ENCODE measurements around the gene PSMA5.
"Not testable (repeated sequence)": the region's sequence is repeated elsewhere in the genome, so short reads cannot be mapped to it uniquely, and the experiment has no call there.

The PSMA5 gene

DNA sequence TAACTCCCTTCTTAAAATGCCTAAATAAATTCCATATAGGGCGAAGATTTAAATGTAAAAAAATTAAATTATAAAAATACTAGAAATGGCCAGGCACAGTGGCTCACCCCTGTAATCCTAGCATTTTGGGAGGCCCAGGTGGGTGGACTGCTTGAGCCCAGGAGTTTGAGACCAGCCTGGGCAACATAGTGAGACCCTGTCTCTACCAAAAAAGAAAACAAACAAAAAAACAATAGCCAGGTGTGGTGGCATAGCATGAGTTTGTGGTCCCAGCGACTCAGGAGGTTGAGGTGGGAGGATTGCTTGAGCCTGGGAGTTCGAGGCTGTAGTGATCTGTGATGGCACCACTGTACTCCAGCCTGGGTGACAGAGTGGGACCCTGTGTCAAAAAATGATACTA, 46.3 kb downstream of the PSMA5 start:
- TF ChIP-seq, protein P1, sequence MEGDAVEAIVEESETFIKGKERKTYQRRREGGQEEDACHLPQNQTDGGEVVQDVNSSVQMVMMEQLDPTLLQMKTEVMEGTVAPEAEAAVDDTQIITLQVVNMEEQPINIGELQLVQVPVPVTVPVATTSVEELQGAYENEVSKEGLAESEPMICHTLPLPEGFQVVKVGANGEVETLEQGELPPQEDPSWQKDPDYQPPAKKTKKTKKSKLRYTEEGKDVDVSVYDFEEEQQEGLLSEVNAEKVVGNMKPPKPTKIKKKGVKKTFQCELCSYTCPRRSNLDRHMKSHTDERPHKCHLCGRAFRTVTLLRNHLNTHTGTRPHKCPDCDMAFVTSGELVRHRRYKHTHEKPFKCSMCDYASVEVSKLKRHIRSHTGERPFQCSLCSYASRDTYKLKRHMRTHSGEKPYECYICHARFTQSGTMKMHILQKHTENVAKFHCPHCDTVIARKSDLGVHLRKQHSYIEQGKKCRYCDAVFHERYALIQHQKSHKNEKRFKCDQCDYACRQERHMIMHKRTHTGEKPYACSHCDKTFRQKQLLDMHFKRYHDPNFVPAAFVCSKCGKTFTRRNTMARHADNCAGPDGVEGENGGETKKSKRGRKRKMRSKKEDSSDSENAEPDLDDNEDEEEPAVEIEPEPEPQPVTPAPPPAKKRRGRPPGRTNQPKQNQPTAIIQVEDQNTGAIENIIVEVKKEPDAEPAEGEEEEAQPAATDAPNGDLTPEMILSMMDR (conservative IDR thresholded peaks at IDR 0.05): no peak
- TF ChIP-seq ZFX (IDR thresholded peaks at IDR 0.05): no peak
- no peak overlapping the region for H3K27ac ChIP-seq

DNA sequence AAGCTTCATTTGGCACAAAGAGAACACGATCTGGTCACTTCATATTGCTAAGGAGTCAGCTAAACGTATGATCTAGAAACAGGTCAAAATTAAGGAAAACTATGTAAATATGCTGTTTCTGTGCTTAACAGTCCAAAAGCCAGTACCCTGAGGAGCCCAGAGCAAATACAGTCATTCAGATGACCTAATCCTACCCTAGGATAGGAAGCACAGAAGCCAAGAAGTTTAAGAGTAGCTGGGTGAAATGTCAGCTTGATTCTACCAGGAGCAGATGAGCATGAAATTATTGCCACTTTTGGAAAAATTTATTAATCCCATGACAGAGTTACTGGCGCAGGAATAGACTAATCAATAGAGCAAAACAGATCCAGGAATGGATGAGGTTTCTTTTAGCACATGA, 46.8 kb downstream of the PSMA5 start:
- TF ChIP-seq, protein P1 (conservative IDR thresholded peaks at IDR 0.05): no peak
- TF ChIP-seq ZFX (IDR thresholded peaks at IDR 0.05): no peak
- H3K27ac ChIP-seq: no peak overlapping the region

DNA sequence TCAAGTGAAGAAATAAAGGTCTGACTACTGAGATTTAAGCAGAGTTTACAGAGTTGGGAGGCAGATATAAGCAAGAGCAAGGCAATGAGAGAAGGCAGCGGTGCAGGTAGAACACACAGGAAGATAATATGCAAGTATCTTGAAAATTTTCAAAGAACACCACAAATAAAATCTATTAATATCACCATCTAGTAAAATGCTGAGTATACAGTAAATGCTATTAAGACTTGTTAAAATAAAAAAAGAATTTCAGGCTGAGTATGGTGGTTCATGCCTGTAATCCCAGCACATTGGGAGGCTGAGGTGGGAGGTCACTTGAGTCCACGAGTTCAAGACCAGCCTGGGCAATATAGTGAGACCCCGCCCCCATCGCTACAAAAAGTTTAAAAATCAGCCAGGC, 48.5 kb downstream of the PSMA5 start:
- H3K27ac ChIP-seq: no peak overlapping the region
- TF ChIP-seq ZFX (IDR thresholded peaks at IDR 0.05): no peak
- TF ChIP-seq, protein P1 (conservative IDR thresholded peaks at IDR 0.05): no peak

DNA sequence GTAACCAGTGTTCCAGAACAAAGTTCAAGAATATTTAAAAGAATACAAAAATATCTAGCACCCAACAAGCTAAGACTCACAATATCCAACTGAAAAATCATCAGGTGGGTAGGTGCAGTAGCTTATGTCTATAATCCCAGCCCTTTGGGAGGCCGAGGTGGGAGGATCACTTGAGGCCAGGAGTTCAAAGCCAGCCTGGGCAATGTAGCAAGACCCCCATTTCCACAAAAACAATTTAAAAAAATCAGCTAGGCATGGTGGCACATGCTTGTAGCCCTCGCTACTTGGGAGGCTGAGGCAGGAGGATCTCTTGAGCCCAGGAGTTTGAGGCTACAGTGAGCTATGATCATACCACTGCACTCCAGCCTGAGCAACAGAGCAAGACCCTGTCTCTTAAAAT, 52.6 kb downstream of the PSMA5 start:
- H3K27ac ChIP-seq: not testable (repeated sequence)

DNA sequence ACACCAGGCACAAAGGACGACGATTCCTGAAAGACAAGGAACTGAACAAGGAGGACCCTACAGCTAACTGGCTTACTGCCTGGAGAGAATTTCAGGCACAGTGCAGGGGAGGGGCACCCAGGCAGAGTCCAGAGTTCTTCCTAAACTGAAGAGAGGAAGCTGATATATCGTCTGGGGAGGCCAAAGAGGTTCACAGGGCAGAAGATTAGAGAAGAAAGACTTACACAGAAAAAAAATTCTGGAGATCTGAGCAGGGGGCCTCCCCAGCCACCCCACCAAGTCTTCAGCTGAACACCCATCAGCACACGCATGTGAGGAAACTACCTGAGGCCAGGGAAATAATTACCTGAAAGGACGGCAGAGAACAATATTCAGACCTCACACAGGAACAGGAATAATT, 53.1 kb downstream of the PSMA5 start:
- H3K27ac ChIP-seq: no peak overlapping the region
- no peak for TF ChIP-seq ZFX (IDR thresholded peaks at IDR 0.05)
- TF ChIP-seq, protein P1 (conservative IDR thresholded peaks at IDR 0.05): no peak

DNA sequence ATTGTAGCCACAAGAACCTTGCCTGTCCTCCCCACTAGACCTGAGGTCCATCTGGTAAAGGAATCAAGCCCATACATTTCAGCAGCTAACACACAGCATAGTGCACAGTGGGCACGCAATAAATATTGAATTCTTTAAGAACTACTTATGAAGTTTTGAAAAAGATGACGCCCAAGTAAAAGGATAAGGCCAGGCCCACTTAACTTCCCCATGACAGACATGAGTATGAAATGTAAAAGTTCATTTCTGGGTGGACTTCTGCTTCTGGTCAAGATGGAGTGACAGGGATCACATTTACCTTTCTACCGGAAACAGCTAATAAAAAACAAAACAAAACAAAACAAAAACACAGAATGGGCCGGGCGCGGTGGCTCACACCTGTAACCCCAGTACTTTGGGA, 54.0 kb downstream of the PSMA5 start:
- TF ChIP-seq ZFX (IDR thresholded peaks at IDR 0.05): no peak
- TF ChIP-seq, protein P1 (conservative IDR thresholded peaks at IDR 0.05): no peak
- no peak overlapping the region for H3K27ac ChIP-seq

DNA sequence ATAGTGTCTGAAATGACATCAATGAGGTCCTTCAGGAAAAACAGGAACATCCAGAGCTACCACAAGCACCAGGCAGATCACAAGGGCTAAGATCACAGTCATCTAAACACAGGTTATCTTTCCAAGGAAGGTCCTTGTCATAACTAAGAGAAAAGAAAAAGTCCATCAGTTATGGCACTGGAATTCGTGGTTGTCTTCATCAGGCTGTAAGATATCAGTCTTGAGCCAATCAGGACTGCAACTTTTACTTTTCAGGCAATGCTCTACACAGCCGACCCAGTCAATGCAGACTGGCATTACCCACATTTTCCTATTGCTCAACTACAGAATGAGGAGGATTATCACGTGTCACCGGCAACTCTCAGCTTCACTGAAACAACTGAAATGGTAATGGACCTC, 54.9 kb downstream of the PSMA5 start:
- TF ChIP-seq, protein P1 (conservative IDR thresholded peaks at IDR 0.05): no peak
- H3K27ac ChIP-seq: no peak overlapping the region

DNA sequence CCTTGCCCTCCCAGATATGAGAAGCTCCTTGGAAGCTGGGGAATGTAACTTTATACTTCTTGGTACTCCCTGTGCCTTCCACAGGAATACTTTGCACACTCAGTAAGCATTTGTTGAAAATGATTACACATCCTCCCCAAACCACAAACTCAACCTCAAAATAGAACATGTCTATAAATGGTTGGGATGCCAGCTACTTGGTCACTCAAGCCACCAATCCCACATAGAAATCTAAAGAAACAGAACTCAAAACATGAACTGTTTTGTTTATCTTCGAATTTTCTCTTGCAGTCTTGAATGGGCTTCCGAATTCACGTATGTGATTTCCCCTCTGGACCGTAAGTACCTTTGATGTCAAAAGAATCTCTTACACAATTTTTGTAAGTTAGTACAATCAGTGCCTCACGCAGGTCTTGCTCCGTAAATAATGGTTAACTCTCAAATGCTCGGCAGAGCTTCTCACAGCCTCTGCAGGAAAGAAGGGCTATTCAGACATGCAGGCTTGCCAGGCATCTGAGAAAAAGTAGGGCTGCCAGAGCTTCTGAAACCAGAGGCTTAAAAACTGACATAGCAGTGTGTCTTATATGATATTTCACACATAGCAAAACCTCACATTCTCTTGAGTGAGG, 55.4 kb downstream of the PSMA5 start:
- no peak overlapping the region for H3K27ac ChIP-seq

More for the DNA sequence above, 55.4 kb downstream of the PSMA5 start:
- TF ChIP-seq, protein P1 (conservative IDR thresholded peaks at IDR 0.05): no peak
- TF ChIP-seq ZFX (IDR thresholded peaks at IDR 0.05): no peak
